Nucleus accumbens (tissue), 56 donors: ENCODE data around the gene OR5K3.

Experiments used
- DNase-seq, 56 donors: peaks; one replicate each; lab custom pipeline; 2025; lab: John Stamatoyannopoulos, UW

The OR5K3 gene

DNA sequence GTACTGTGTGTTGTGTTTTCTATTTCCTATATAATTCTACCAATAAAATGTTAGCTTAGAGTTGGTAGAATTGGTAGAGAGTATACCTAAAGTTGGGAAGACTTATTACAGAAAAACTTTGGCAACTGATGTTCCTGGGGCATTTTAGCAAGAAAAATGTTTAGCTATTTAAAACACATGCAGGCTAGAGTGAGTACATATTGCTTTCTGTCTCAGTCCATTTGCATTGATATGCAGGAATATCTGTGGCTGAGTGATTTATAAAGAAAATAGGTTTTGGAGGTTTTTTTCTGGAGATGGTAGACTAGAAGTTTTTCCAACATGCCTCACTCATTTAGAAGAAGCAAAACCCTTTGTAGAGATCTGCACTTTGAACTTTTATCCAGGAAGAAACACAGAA lies 42.1 kb downstream of the OR5K3 start:
- no peak for DNase-seq

DNA sequence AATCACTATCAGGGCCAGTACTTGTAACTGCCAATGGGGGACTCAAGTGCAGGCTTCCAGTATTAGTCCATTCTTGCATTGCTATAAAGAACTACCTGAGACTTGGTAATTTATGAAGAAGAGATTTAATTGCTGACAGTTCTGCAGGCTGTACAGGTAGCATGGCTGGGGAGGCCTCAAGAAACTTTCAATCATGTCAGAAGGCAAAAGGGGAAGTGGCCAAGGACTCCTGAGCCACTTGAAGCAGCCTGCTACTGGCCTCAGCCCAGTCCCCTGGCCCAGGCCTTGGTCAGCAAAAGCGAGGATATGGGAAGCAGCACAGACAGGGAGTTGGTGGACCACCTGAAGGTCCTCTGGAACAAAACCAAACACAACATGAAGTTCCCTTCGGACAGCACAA lies 43.3 kb downstream of the OR5K3 start:
- no peak for DNase-seq

DNA sequence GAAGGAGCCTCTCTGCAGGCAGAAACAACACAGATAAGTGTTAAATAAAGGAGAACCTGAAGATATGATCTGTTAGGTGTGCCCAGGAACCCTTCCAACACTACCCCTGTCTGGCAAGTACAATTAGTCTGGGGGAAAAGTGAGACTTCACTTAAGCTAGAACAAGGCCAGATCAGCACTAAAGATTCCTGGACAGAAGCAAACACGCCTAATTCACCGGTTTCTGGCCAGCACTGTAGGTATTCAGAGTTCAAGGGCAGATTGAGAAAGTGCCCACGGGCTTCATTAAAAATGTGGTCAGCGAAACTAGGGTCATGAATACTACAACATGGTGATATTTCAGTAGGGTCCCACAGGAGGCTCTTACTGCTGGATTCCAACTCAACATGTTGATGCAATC lies 43.9 kb downstream of the OR5K3 start:
- no peak for DNase-seq

DNA sequence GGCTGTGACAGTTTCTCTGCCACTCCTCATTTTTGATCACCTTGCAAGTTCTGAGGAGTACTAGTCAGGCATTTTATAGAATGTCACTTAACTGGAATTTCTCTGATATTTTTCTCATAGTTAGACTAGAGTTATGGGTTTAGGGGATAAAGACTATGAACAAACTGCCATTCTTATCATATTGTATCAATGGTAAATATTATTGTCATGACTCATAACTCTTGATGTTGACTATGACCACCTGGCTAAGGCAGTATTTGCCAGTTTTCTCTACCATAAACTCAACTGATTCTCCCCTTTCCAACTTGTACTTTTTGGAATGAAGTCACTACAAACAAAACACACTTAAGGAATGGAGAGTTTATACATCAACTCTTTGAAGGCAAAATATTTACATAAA lies 49.8 kb downstream of the OR5K3 start:
- DNase-seq: no peak
